Caco-2 (cell line): ENCODE measurements around the gene SLC9A8. TPM values are rescaled to one million over a fixed set of nuclear protein-coding genes. Genes with fewer than 3 reads are reported as not detected.
A peak's percentile ranks its signal among the peaks of the same experiment; 100 is the strongest.

Experiments
- BruUV-seq: library from RNA; stranded (reverse); fragments of 400-500 nt; replicated peaks from 2 replicates; lab custom pipeline; 2021; lab: Mats Ljungman, UMichigan
- CTCF ChIA-PET: fragments of 300-600 bp; sonication (Branson Sonifier 250); formaldehyde crosslinking; loops from one replicate; lab custom pipeline; 2022; ENCODE audit warnings: antibody characterized with exemption; lab: Charles Lee
- POLR2A ChIA-PET: fragments of 300-600 bp; sonication (Branson Sonifier 250); formaldehyde crosslinking; loops from one replicate; lab custom pipeline; 2022; ENCODE audit warnings: antibody characterized with exemption; lab: Charles Lee
- DNase-seq, 2 experiments: peaks; one replicate each; pipeline versions ENCODE4 v3.0.0 to v3.0.0-alpha.2; 2020 to 2022
- H3K27me3 ChIP-seq: replicated peaks from 2 replicates; pipeline ENCODE4 v1.6.0; 2011; ENCODE audit warnings: low read length; ENCODE audit not compliant: control insufficient read depth, insufficient read depth
- H3K36me3 ChIP-seq: 2 replicates; pipeline ENCODE4 v1.5.1; 2011; ENCODE audit warnings: low read length; ENCODE audit not compliant: control insufficient read depth, insufficient read depth
- H3K4me1 ChIP-seq: fragments of 250-450 bp; sonication (Bioruptor Pico); 2 replicates; pipeline ENCODE4 v1.5.1; 2020; ENCODE audit warnings: mild to moderate bottlenecking
- H3K4me3 ChIP-seq: 2 replicates; pipeline ENCODE4 v1.5.1; 2011; ENCODE audit warnings: low read depth, mild to moderate bottlenecking, control low read depth, low read length
- H3K9me3 ChIP-seq: fragments of 250-450 bp; sonication (Bioruptor Pico); 2 replicates; pipeline ENCODE4 v1.5.1; 2020; ENCODE audit warnings: mild to moderate bottlenecking, moderate library complexity
- H3K27ac Mint-ChIP-seq: one replicate; pipeline ENCODE4 v1.8.0; 2022; ENCODE audit warnings: mixed read lengths; ENCODE audit not compliant: unreplicated experiment
- H3K27me3 Mint-ChIP-seq: one replicate; pipeline ENCODE4 v1.8.0; 2022; ENCODE audit warnings: mixed read lengths; ENCODE audit not compliant: insufficient read depth, unreplicated experiment
- H3K36me3 Mint-ChIP-seq: one replicate; pipeline ENCODE4 v1.8.0; 2022; ENCODE audit warnings: mild to moderate bottlenecking, mixed read lengths; ENCODE audit not compliant: insufficient read depth, unreplicated experiment
- H3K4me1 Mint-ChIP-seq: one replicate; pipeline ENCODE4 v1.8.0; 2022; ENCODE audit warnings: low read depth, mixed read lengths; ENCODE audit not compliant: unreplicated experiment
- H3K4me3 Mint-ChIP-seq: one replicate; pipeline ENCODE4 v1.8.0; 2022; ENCODE audit warnings: mild to moderate bottlenecking, moderate library complexity, mixed read lengths; ENCODE audit not compliant: unreplicated experiment
- H3K9me3 Mint-ChIP-seq: one replicate; pipeline ENCODE4 v1.8.0; 2022; ENCODE audit warnings: mixed read lengths; ENCODE audit not compliant: unreplicated experiment
- intact Hi-C: fragments of 100-400 bp; cut with micrococcal nuclease; formaldehyde crosslinking; loops from one replicate; pipeline ENCODE4 v1.10.0; 2022; ENCODE audit not compliant: unreplicated experiment
- total RNA-seq: library from RNA; stranded (reverse); gene quantifications from 2 replicates; pipeline ENCODE4 v1.2.3, GENCODE V29; 2022
- TF ChIP-seq, protein P1 (sequence below), 2 experiments: fragments of 200-600 bp in 1 of 2; IDR thresholded peaks; 1 replicate in 1 of 2; 2 replicates in 1 of 2; pipeline versions ENCODE4 v1.5.1 to v1.8.0; 2011 to 2022; ENCODE audit warnings: antibody characterized with exemption in 1 of 2, control low read depth in 1 of 2, inconsistent platforms in 1 of 2, low read depth in 1 of 2, low read length in 1 of 2, mild to moderate bottlenecking in 1 of 2, moderate library complexity in 1 of 2; ENCODE audit not compliant: insufficient read depth in 1 of 2, severe bottlenecking in 1 of 2, unreplicated experiment in 1 of 2

Gene SLC9A8
- total RNA-seq, 1 experiment from 2014 or later = 21.4 TPM

DNA sequence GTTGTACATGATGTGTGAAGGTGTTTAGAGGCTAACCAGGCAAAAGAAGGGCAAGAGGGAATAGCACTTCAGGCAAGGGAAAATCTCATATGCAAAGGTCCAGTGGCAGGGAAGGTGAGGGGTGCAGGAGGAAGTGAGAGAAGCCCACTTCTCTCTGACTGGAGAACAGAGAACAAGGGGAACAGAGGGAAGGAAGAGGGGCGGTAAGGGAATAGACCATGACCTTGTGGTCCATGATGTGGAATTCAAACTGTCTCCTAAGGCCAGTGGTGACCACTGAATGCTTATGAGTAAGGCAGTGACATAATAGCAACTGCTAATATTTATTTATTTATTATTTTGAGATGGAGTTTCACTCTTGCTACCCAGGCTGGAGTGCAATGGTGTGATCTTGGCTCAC, 20.6 kb upstream of the SLC9A8 start:
- Mint-ChIP-seq H3K4me1 (peaks cover 34% of the 10 kb centered on the region), H3K36me3 (no peaks in the 10 kb centered on the region), H3K27me3 (no peaks in the 10 kb centered on the region), H3K9me3 (no peaks in the 10 kb centered on the region), H3K4me3 (no peak overlapping the region), H3K27ac (no peak overlapping the region)
- peaks cover 59% of the 10 kb centered on the region for H3K4me1 ChIP-seq
- intact Hi-C loops = loop anchor here (5.0 kb wide), 1 partner anchor 80 kb away; the partner anchor contains the start of gene B4GALT5
- TF ChIP-seq, protein P1, sequence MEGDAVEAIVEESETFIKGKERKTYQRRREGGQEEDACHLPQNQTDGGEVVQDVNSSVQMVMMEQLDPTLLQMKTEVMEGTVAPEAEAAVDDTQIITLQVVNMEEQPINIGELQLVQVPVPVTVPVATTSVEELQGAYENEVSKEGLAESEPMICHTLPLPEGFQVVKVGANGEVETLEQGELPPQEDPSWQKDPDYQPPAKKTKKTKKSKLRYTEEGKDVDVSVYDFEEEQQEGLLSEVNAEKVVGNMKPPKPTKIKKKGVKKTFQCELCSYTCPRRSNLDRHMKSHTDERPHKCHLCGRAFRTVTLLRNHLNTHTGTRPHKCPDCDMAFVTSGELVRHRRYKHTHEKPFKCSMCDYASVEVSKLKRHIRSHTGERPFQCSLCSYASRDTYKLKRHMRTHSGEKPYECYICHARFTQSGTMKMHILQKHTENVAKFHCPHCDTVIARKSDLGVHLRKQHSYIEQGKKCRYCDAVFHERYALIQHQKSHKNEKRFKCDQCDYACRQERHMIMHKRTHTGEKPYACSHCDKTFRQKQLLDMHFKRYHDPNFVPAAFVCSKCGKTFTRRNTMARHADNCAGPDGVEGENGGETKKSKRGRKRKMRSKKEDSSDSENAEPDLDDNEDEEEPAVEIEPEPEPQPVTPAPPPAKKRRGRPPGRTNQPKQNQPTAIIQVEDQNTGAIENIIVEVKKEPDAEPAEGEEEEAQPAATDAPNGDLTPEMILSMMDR (IDR thresholded peaks at IDR 0.05; ENCODE audit: insufficient read depth in 1 of 2, low read depth in 1 of 2, low read length in 1 of 2, severe bottlenecking in 1 of 2, unreplicated experiment in 1 of 2) = no peak
- H3K36me3 ChIP-seq = no peaks in the 10 kb centered on the region
- no peaks in the 10 kb centered on the region for H3K9me3 ChIP-seq
- no peak overlapping the region for H3K4me3 ChIP-seq
- CTCF ChIA-PET = no interaction called here
- H3K27me3 ChIP-seq = no peaks in the 10 kb centered on the region
- POLR2A ChIA-PET = interaction anchor here (0.6 kb wide), 1 partner anchor 378 kb away, joined by 5 read pairs; no protein-coding TSS in a partner anchor
- BruUV-seq = no TSS peak
- DNase-seq = no peak

DNA sequence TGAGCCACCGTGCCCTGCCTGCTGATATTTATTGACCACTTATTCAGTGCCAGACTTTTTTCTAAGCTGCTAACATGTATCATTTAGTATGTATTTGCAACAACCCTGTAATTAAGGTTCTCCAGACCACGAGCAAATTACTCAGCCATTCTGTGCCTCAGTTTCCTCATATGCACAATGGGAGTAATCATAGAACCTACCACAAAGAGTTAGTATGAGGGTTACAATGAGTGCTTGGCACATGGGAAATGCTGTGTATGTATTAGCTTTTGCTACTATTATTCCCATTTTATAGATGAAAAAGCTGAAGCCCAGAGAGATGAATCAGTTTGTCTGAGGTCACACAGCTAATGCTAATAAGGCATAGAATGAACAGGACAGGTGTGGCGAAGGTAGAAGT, 20.0 kb upstream of the SLC9A8 start:
- no TSS peak for BruUV-seq
- H3K27ac Mint-ChIP-seq = no peak overlapping the region
- Histone ChIP-seq H3K9me3 (no peaks in the 10 kb centered on the region), H3K36me3 (no peaks in the 10 kb centered on the region), H3K4me1 (peaks cover 64% of the 10 kb centered on the region), H3K27me3 (no peaks in the 10 kb centered on the region), H3K4me3 (no peak overlapping the region)
- TF ChIP-seq, protein P1 (IDR thresholded peaks at IDR 0.05; ENCODE audit: insufficient read depth in 1 of 2, low read depth in 1 of 2, low read length in 1 of 2, severe bottlenecking in 1 of 2, unreplicated experiment in 1 of 2) = no peak
- no peaks in the 10 kb centered on the region for H3K36me3 Mint-ChIP-seq
- H3K27me3 Mint-ChIP-seq = no peaks in the 10 kb centered on the region
- CTCF ChIA-PET = no interaction called here
- no peak overlapping the region for H3K4me3 Mint-ChIP-seq
- H3K9me3 Mint-ChIP-seq = no peaks in the 10 kb centered on the region
- DNase-seq = no peak
- intact Hi-C loops = loop anchor here (5.0 kb wide), 1 partner anchor 80 kb away; the partner anchor contains the start of gene B4GALT5
- peaks cover 39% of the 10 kb centered on the region for H3K4me1 Mint-ChIP-seq
- POLR2A ChIA-PET = no interaction called here

DNA sequence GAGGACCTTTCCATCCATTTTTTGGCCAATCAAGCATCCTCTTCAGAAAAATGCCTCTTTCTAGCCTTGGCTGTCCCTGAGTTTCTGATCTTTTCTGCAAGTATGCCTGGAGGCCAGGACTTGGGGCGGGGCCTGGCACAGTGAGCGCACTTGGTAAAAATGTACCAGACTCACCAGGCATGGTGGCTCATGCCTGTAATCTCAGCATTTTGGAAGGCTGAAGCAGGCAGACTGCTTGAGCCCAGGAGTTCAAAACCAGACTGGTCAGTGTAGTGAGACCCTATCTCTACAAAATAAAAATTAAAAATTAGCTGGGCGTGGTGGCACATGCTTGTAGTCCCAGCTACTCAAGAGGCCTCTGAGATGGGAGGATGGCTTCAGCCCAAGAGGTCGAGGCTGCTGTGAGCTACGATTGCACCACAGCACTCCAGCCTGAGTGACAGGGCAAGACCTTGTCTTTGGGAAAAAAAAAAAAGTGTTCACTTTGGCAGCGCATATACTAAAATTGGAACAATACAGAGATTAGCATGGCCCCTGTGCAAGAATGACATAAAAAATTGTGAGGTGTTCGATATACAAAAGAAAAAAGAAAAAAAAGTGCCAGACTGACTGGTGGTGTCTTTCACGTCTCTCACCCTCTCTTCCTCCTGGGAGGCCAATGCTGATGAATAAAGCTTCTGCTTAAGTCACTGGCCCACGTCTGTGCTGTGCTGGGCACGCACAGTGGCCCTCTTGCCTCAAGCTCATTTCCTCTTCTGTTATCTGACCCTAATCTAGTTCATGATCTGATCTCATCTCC, 18.1 kb upstream of the SLC9A8 start:
- Histone ChIP-seq H3K4me3 (no peak overlapping the region), H3K27me3 (no peaks in the 10 kb centered on the region), H3K4me1 (peaks cover 54% of the 10 kb centered on the region), H3K36me3 (no peaks in the 10 kb centered on the region), H3K9me3 (no peaks in the 10 kb centered on the region)
- intact Hi-C loops = loop anchor here (5.0 kb wide), 1 partner anchor 82 kb away; the partner anchor contains the start of gene B4GALT5
- H3K36me3 Mint-ChIP-seq = no peaks in the 10 kb centered on the region
- no peaks in the 10 kb centered on the region for H3K27me3 Mint-ChIP-seq
- H3K27ac Mint-ChIP-seq = peak overlapping the region; percentile 17
- H3K9me3 Mint-ChIP-seq = no peaks in the 10 kb centered on the region
- TF ChIP-seq, protein P1 (IDR thresholded peaks at IDR 0.05; ENCODE audit: insufficient read depth in 1 of 2, low read depth in 1 of 2, low read length in 1 of 2, severe bottlenecking in 1 of 2, unreplicated experiment in 1 of 2) = no peak
- BruUV-seq = no TSS peak
- no peak for DNase-seq
- H3K4me3 Mint-ChIP-seq = no peak overlapping the region
- ChIA-PET CTCF (interaction anchor here (0.6 to 0.9 kb wide), 2 partner anchors 52 to 184 kb away, joined by 4 to 7 read pairs; no protein-coding TSS in a partner anchor), POLR2A (interaction anchor here (0.6 kb wide), 1 partner anchor 33 kb away, joined by 4 read pairs; no protein-coding TSS in a partner anchor)
- peaks cover 39% of the 10 kb centered on the region for H3K4me1 Mint-ChIP-seq
